ENCODE results near the gene MRM2.

The MRM2 gene

DNA sequence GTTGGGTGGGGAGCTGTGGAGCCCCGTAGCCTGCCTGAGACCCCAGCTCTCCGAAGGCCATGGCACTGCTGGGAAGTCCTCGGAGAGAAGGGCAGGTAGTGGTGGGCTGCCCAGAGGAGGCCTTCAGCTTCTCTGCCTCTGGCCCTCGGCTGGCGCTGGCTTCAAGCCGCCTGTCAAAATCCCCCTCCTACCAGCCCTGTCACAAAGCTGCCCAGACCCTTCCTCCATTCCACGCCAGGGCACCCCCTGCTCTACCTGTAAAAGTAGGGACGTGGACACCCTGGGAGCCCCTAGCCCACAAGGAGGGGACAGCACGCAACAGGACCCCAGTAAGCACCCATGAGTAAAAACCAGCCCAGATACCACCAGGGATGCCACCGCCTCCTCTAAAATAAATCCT is 40.9 kb downstream of the MRM2 start:
- H3K9me3 ChIP-seq (ENCODE audit: control insufficient read depth, insufficient read depth, low read length) = no peaks in the 10 kb centered on the region
- H3K27me3 ChIP-seq (ENCODE audit: control insufficient read depth, insufficient read depth, low read length) = no peaks in the 10 kb centered on the region
- no peak overlapping the region for H3K4me3 ChIP-seq (ENCODE audit: low read depth, low read length)
- H3K27ac ChIP-seq (ENCODE audit: low read depth, low read length) = no peak overlapping the region
- no peaks in the 10 kb centered on the region for H3K4me1 ChIP-seq (ENCODE audit: control insufficient read depth, insufficient read depth, low read length)
- peaks cover 38% of the 10 kb centered on the region for H3K36me3 ChIP-seq (ENCODE audit: control insufficient read depth, insufficient read depth, low read length)
- no peak overlapping the region for H3K9ac ChIP-seq (ENCODE audit: low read depth, low read length)

DNA sequence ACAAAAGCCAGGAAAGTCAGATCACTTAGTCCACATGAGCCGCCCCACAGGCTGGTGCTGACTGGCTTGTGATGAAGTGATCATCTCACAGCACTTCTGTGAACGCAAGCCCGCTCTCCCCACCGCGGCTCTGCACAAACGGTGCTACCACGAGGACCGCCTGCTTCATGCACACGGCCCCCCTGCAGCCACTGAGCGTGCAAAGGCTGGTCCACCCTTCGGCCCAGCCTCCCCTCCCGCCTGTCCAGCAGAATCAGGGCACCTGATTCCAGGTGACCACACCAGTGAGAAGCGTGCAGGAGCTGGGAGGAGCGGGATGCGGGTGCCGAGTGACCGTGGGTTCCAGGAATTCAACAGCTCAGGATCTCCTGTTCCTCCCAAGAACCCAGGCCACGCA is 41.4 kb downstream of the MRM2 start:
- Histone ChIP-seq H3K27me3 (ENCODE audit: control insufficient read depth, insufficient read depth, low read length) (no peaks in the 10 kb centered on the region), H3K9ac (ENCODE audit: low read depth, low read length) (no peak overlapping the region), H3K4me3 (ENCODE audit: low read depth, low read length) (no peak overlapping the region), H3K9me3 (ENCODE audit: control insufficient read depth, insufficient read depth, low read length) (peaks cover 1% of the 10 kb centered on the region; the same call in 1 of the 2 replicates), H3K4me1 (ENCODE audit: control insufficient read depth, insufficient read depth, low read length) (no peaks in the 10 kb centered on the region), H3K27ac (ENCODE audit: low read depth, low read length) (no peak overlapping the region), H3K36me3 (ENCODE audit: control insufficient read depth, insufficient read depth, low read length) (peaks cover 43% of the 10 kb centered on the region)

DNA sequence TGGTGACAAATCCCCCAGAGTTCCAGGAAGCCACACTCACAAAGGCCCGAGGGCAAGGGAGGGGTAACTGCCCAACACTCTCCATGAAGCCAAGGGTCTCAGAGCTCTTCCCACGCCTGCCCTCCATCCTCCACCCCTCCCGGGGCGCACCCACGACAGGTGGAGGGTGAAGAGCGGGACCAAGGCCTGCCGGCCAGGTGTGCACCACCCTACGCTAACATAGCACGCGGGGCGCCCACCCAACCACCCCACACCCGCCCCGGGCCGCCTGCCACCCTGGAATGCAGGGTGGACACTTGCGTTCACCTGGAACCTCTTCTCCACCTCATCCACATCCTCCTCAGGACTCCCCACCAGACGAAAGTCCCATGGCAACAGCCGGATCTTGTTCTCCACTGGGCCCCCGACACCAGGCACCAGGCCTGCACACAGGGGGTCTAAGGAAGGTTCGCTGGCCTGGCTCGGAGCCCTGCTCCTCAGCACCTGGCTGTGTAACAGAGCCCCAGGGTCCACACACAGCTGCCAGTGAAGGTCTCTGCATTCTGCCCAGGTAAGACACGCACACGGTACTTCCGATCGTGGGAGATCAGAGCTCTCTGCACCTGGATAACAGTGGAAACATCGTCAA is 41.9 kb downstream of the MRM2 start:
- H3K4me3 ChIP-seq (ENCODE audit: low read depth, low read length) = no peak overlapping the region
- H3K9me3 ChIP-seq (ENCODE audit: control insufficient read depth, insufficient read depth, low read length) = peaks cover 7% of the 10 kb centered on the region
- no peak overlapping the region for H3K9ac ChIP-seq (ENCODE audit: low read depth, low read length)
- H3K27me3 ChIP-seq (ENCODE audit: control insufficient read depth, insufficient read depth, low read length) = no peaks in the 10 kb centered on the region
- H3K36me3 ChIP-seq (ENCODE audit: control insufficient read depth, insufficient read depth, low read length) = peaks cover 47% of the 10 kb centered on the region
- H3K27ac ChIP-seq (ENCODE audit: low read depth, low read length) = no peak overlapping the region
- H3K4me1 ChIP-seq (ENCODE audit: control insufficient read depth, insufficient read depth, low read length) = no peaks in the 10 kb centered on the region

DNA sequence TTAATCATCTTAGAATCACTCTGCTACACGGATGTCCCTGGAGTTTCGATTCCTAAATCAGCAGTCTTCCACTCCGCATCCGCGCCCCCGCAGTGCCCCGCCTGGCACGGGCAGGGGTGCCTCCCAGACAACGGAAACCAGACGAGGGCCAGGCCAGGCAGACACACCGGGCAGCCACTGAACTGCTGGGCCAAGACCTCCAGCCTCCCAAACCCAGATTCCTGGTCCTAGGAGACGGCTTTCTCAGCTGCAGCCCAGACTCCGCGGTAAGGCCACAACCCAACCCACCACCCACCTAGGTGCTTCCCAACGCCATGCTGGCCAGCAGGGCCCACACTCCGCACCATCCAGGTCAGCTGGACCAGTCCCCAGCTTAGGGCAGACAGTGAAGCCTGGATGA is 42.5 kb downstream of the MRM2 start:
- Histone ChIP-seq H3K4me3 (ENCODE audit: low read depth, low read length) (no peak overlapping the region), H3K27me3 (ENCODE audit: control insufficient read depth, insufficient read depth, low read length) (no peaks in the 10 kb centered on the region), H3K27ac (ENCODE audit: low read depth, low read length) (no peak overlapping the region), H3K9me3 (ENCODE audit: control insufficient read depth, insufficient read depth, low read length) (peaks cover 7% of the 10 kb centered on the region), H3K36me3 (ENCODE audit: control insufficient read depth, insufficient read depth, low read length) (peaks cover 43% of the 10 kb centered on the region), H3K9ac (ENCODE audit: low read depth, low read length) (no peak overlapping the region), H3K4me1 (ENCODE audit: control insufficient read depth, insufficient read depth, low read length) (no peaks in the 10 kb centered on the region)

DNA sequence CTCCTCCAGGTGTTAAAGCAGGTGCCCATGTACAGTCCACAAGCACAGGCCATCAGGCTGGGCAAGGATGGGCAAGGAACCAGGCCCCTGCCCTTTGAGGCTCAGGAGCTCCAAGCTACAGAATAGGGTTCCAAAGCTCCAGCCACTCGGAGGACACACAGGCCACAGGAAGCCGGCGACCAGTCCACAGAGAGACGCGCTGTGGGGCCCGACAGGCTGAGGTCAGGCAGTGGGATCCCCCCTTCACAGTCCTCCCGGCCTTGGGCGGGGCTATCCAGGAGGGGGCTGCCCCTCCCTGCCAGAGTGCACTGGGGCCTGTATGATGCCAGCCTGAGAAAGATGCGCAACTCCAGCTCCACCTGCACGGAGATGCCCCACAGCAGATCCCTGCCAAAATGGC is 43.2 kb downstream of the MRM2 start:
- Histone ChIP-seq H3K27me3 (ENCODE audit: control insufficient read depth, insufficient read depth, low read length) (no peaks in the 10 kb centered on the region), H3K4me1 (ENCODE audit: control insufficient read depth, insufficient read depth, low read length) (no peaks in the 10 kb centered on the region), H3K4me3 (ENCODE audit: low read depth, low read length) (no peak overlapping the region), H3K9me3 (ENCODE audit: control insufficient read depth, insufficient read depth, low read length) (peaks cover 7% of the 10 kb centered on the region), H3K36me3 (ENCODE audit: control insufficient read depth, insufficient read depth, low read length) (peaks cover 40% of the 10 kb centered on the region), H3K27ac (ENCODE audit: low read depth, low read length) (no peak overlapping the region), H3K9ac (ENCODE audit: low read depth, low read length) (no peak overlapping the region)

DNA sequence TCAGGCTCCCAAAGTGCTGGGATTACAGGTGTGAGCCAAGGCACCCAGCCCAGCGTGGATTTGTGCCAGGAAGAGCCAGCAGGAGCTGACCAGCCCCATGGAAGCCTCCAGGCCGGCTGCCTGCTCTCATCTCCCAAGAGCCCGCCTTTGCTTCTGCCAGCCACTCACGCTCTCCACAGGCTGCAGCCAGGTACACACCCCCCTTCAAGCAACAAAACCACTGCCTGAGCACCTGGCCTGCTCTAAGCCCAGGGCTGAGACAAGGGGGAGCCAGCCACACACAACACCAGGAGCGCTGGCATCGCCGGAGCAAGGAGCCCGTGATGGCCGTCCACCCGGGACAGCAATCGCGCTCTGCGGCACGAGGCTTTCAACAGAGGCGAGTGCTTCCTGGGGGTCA is 43.8 kb downstream of the MRM2 start:
- Histone ChIP-seq H3K4me3 (ENCODE audit: low read depth, low read length) (no peak overlapping the region), H3K27me3 (ENCODE audit: control insufficient read depth, insufficient read depth, low read length) (no peaks in the 10 kb centered on the region), H3K4me1 (ENCODE audit: control insufficient read depth, insufficient read depth, low read length) (no peaks in the 10 kb centered on the region), H3K27ac (ENCODE audit: low read depth, low read length) (no peak overlapping the region), H3K36me3 (ENCODE audit: control insufficient read depth, insufficient read depth, low read length) (peaks cover 40% of the 10 kb centered on the region), H3K9ac (ENCODE audit: low read depth, low read length) (no peak overlapping the region), H3K9me3 (ENCODE audit: control insufficient read depth, insufficient read depth, low read length) (peaks cover 7% of the 10 kb centered on the region)

DNA sequence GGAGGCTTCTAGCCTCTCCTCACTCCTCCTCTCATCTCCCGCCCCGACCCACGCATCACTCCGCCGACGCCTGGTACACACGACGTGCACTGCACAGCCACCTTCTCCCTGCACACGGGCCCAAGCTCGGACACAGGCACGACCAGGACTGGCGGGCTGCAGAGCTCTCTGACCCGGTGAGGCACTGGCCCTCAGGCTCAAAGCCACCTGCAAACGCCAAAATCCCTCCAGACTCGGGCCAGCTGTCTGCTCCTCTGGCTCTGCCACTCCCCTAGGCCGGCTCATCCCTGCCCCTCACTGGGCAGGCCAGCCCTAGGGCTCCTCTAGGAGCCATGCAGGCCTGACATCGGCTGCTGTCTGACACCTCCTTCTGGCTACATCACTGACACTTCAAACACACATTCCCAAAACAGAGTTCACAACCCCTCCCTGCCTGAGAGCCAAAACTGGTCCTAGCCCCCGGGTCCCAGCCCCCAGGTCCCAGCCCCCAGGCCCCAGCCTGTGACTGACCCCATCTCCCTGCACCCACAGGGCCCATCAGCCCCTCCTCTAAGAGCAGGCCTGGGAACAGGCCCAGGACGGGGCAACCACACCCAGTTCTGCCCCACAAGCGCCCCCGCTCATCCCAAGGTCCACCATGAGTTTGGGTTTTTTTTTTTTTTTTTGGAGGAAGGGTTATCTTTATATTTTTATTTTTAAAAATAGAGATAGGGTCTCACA is 44.4 kb downstream of the MRM2 start:
- no peak overlapping the region for H3K4me3 ChIP-seq (ENCODE audit: low read depth, low read length)
- no peak overlapping the region for H3K27ac ChIP-seq (ENCODE audit: low read depth, low read length)
- peaks cover 40% of the 10 kb centered on the region for H3K36me3 ChIP-seq (ENCODE audit: control insufficient read depth, insufficient read depth, low read length)
- H3K9me3 ChIP-seq (ENCODE audit: control insufficient read depth, insufficient read depth, low read length) = peaks cover 7% of the 10 kb centered on the region
- H3K4me1 ChIP-seq (ENCODE audit: control insufficient read depth, insufficient read depth, low read length) = no peaks in the 10 kb centered on the region
- H3K9ac ChIP-seq (ENCODE audit: low read depth, low read length) = no peak overlapping the region
- no peaks in the 10 kb centered on the region for H3K27me3 ChIP-seq (ENCODE audit: control insufficient read depth, insufficient read depth, low read length)

GRCh38 chr7:2196381-2197378 is 45.3 kb downstream of the MRM2 start:
- H3K27me3 ChIP-seq (ENCODE audit: control insufficient read depth, insufficient read depth, low read length) = no peaks in the 10 kb centered on the region
- no peaks in the 10 kb centered on the region for H3K4me1 ChIP-seq (ENCODE audit: control insufficient read depth, insufficient read depth, low read length)
- H3K27ac ChIP-seq (ENCODE audit: low read depth, low read length) = no peak overlapping the region
- H3K9ac ChIP-seq (ENCODE audit: low read depth, low read length) = no peak overlapping the region
- H3K36me3 ChIP-seq (ENCODE audit: control insufficient read depth, insufficient read depth, low read length) = peaks cover 40% of the 10 kb centered on the region
- peaks cover 7% of the 10 kb centered on the region for H3K9me3 ChIP-seq (ENCODE audit: control insufficient read depth, insufficient read depth, low read length)
- H3K4me3 ChIP-seq (ENCODE audit: low read depth, low read length) = no peak overlapping the region

GRCh38 chr7:2195400-2196246 is 46.4 kb downstream of the MRM2 start:
- Histone ChIP-seq H3K36me3 (ENCODE audit: control insufficient read depth, insufficient read depth, low read length) (peaks cover 39% of the 10 kb centered on the region), H3K27ac (ENCODE audit: low read depth, low read length) (no peak overlapping the region), H3K9ac (ENCODE audit: low read depth, low read length) (no peak overlapping the region), H3K9me3 (ENCODE audit: control insufficient read depth, insufficient read depth, low read length) (peaks cover 7% of the 10 kb centered on the region), H3K4me3 (ENCODE audit: low read depth, low read length) (no peak overlapping the region), H3K4me1 (ENCODE audit: control insufficient read depth, insufficient read depth, low read length) (no peaks in the 10 kb centered on the region), H3K27me3 (ENCODE audit: control insufficient read depth, insufficient read depth, low read length) (no peaks in the 10 kb centered on the region)

DNA sequence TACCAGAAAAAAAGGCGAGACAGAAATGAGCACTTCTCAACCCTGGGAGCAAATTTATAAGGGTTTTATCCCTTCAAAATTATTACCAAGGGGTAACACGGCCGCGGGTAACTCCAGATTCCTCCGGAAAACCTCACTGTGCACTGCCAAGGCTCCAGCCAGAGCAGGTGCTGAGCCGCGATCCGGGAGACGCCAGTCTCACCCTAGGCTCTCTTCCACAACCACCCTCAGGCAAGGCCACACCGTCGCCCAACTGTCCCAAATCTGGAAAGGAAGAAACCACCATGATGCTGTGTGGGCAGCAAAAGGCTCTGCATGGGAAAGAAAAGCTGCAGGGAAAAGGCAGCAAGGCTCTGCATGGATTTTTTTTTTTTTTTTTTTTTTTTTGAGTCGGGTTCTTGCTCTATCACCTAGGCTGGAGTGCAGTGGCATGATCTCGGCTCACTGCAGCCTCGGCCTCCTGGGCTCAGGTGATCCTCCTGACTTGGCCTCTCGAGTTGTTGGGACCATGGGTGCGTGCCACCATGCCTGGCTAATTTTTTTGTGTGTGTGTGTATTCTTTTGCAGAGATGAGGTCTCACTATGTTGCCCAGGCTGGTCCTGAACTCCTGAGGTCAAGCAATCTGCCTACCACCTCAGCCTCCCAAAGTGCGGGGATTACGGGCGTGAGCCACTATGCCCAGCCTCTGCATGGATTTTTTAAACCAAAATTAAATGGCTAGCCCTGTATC is 48.3 kb downstream of the MRM2 start:
- Histone ChIP-seq H3K27ac (ENCODE audit: low read depth, low read length) (no peak overlapping the region), H3K4me1 (ENCODE audit: control insufficient read depth, insufficient read depth, low read length) (no peaks in the 10 kb centered on the region), H3K9me3 (ENCODE audit: control insufficient read depth, insufficient read depth, low read length) (peaks cover 15% of the 10 kb centered on the region), H3K4me3 (ENCODE audit: low read depth, low read length) (no peak overlapping the region), H3K9ac (ENCODE audit: low read depth, low read length) (no peak overlapping the region), H3K27me3 (ENCODE audit: control insufficient read depth, insufficient read depth, low read length) (no peaks in the 10 kb centered on the region), H3K36me3 (ENCODE audit: control insufficient read depth, insufficient read depth, low read length) (peaks cover 20% of the 10 kb centered on the region)
